GM12892 (cell line): ENCODE results near the gene CD82.

Experiments used
- POLR2A ChIP-seq: IDR thresholded peaks from 2 replicates; pipeline ENCODE4 v1.6.1; 2011; ENCODE audit warnings: low read depth, low read length, control low read depth
- POLR2AphosphoS5 ChIP-seq: IDR thresholded peaks from 2 replicates; pipeline ENCODE4 v1.6.1; 2011; ENCODE audit warnings: low read depth, low read length, control low read depth
- TAF1 ChIP-seq: IDR thresholded peaks from 2 replicates; pipeline ENCODE4 v1.6.1; 2011; ENCODE audit warnings: low read depth, mild to moderate bottlenecking, control low read depth, low read length, borderline replicate concordance

GRCh38 chr11:44622190-44622650, 56.8 kb downstream of the CD82 start:
- TF ChIP-seq POLR2AphosphoS5 (0 out of 2 replicates have a peak, but pooled peaks have one; percentile 29), POLR2A (no peak), TAF1 (no peak)
